Smooth muscle cell (in vitro differentiated cells): ENCODE data around the gene WIPF1. TPM values are rescaled to one million over a fixed set of nuclear protein-coding genes. Genes with fewer than 3 reads are reported as not detected.

Experiments
- DNase-seq: peaks from one replicate; lab custom pipeline; 2025; ENCODE audit not compliant: unreplicated experiment; lab: John Stamatoyannopoulos, UW
- H2AFZ ChIP-seq: fragments of 200-600 bp; sonication (generic); 2 replicates; pipeline ENCODE4 v1.6.0; 2016; ENCODE audit warnings: antibody characterized with exemption, low read depth, mild to moderate bottlenecking
- H3F3A ChIP-seq: fragments of 200-600 bp; sonication (generic); 2 replicates; pipeline ENCODE4 v1.6.0; 2017; ENCODE audit warnings: antibody characterized with exemption, low read depth
- H3K27ac ChIP-seq: fragments of 200-600 bp; sonication (generic); 2 replicates; pipeline ENCODE4 v1.5.1; 2016; ENCODE audit warnings: low read depth, mild to moderate bottlenecking
- H3K27me3 ChIP-seq: fragments of 200-600 bp; sonication (generic); 2 replicates; pipeline ENCODE4 v1.6.1; 2016; ENCODE audit warnings: low read depth, mild to moderate bottlenecking
- H3K36me3 ChIP-seq: fragments of 200-600 bp; sonication (generic); 2 replicates; pipeline ENCODE4 v1.5.1; 2016; ENCODE audit warnings: low read depth
- H3K4me1 ChIP-seq: fragments of 200-600 bp; sonication (generic); 2 replicates; pipeline ENCODE4 v1.5.1; 2016; ENCODE audit warnings: low read depth
- H3K4me2 ChIP-seq: fragments of 200-600 bp; sonication (generic); 2 replicates; pipeline ENCODE4 v1.6.0; 2016; ENCODE audit warnings: mild to moderate bottlenecking
- H3K4me3 ChIP-seq: fragments of 200-600 bp; sonication (generic); 2 replicates; pipeline ENCODE4 v1.5.1; 2016; ENCODE audit warnings: mild to moderate bottlenecking
- H3K79me2 ChIP-seq: fragments of 200-600 bp; sonication (generic); 2 replicates; pipeline ENCODE4 v1.6.0; 2016; ENCODE audit warnings: low read depth, mild to moderate bottlenecking
- H3K9ac ChIP-seq: fragments of 200-600 bp; sonication (generic); 2 replicates; pipeline ENCODE4 v1.6.0; 2016; ENCODE audit warnings: low read depth
- H3K9me3 ChIP-seq: fragments of 200-600 bp; sonication (generic); replicated peaks from 2 replicates; pipeline ENCODE4 v1.5.1; 2016; ENCODE audit warnings: low read depth
- H4K20me1 ChIP-seq: fragments of 200-600 bp; sonication (generic); 2 replicates; pipeline ENCODE4 v1.6.0; 2016; ENCODE audit warnings: low read depth
- WGBS: methylation state at CpG from one replicate; pipeline ENCODE4 v1.1.7; 2016; ENCODE audit warnings: low lambda C conversion rate; 5-methylcytosine and 5-hydroxymethylcytosine counted together
- polyA plus RNA-seq: library from polyadenylated mRNA; unstranded; fragments of >200 nt; fragmentation: Nextera tagmentation; extraction: Ambion mirVana; gene quantifications from 2 replicates; pipeline ENCODE4 v1.2.1, GENCODE V29; 2016
- total RNA-seq: library from RNA; depleted of rRNA; stranded (reverse); fragments of >200 nt; gene quantifications from 2 replicates; pipeline ENCODE4 v1.2.3, GENCODE V29; 2014
- TF ChIP-seq, protein P1 (sequence below): fragments of 200-600 bp; sonication (generic); IDR thresholded peaks from 2 replicates; pipeline ENCODE4 v1.5.1; 2017; ENCODE audit warnings: borderline replicate concordance, mild to moderate bottlenecking, antibody characterized with exemption; ENCODE audit not compliant: insufficient read depth, poor library complexity, severe bottlenecking

Gene WIPF1
- total and polyA plus RNA-seq, 2 experiments from 2014 or later, result 27.3 to 35.5 TPM

- Histone ChIP-seq H3F3A (peaks cover 5% of the 10 kb centered on the region), H3K27me3 (no peaks in the 10 kb centered on the region), H4K20me1 (peaks cover 6% of the 10 kb centered on the region), H3K36me3 (no peaks in the 10 kb centered on the region), H3K27ac (no peak overlapping the region), H3K79me2 (peaks cover 32% of the 10 kb centered on the region), H3K9ac (no peak overlapping the region), H3K4me3 (no peak overlapping the region), H3K4me1 (peaks cover 14% of the 10 kb centered on the region), H2AFZ (no peak overlapping the region), H3K9me3 (no peaks in the 10 kb centered on the region), H3K4me2 (no peak overlapping the region)
- TF ChIP-seq, protein P1, sequence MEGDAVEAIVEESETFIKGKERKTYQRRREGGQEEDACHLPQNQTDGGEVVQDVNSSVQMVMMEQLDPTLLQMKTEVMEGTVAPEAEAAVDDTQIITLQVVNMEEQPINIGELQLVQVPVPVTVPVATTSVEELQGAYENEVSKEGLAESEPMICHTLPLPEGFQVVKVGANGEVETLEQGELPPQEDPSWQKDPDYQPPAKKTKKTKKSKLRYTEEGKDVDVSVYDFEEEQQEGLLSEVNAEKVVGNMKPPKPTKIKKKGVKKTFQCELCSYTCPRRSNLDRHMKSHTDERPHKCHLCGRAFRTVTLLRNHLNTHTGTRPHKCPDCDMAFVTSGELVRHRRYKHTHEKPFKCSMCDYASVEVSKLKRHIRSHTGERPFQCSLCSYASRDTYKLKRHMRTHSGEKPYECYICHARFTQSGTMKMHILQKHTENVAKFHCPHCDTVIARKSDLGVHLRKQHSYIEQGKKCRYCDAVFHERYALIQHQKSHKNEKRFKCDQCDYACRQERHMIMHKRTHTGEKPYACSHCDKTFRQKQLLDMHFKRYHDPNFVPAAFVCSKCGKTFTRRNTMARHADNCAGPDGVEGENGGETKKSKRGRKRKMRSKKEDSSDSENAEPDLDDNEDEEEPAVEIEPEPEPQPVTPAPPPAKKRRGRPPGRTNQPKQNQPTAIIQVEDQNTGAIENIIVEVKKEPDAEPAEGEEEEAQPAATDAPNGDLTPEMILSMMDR, result no peak
- WGBS, result 57% methylated on average over 5 of the region's 5 CpGs
- no peak for DNase-seq
These were observed 5.9 kb downstream of the WIPF1 start for GRCh38 chr2:174591740-174592139.

DNA sequence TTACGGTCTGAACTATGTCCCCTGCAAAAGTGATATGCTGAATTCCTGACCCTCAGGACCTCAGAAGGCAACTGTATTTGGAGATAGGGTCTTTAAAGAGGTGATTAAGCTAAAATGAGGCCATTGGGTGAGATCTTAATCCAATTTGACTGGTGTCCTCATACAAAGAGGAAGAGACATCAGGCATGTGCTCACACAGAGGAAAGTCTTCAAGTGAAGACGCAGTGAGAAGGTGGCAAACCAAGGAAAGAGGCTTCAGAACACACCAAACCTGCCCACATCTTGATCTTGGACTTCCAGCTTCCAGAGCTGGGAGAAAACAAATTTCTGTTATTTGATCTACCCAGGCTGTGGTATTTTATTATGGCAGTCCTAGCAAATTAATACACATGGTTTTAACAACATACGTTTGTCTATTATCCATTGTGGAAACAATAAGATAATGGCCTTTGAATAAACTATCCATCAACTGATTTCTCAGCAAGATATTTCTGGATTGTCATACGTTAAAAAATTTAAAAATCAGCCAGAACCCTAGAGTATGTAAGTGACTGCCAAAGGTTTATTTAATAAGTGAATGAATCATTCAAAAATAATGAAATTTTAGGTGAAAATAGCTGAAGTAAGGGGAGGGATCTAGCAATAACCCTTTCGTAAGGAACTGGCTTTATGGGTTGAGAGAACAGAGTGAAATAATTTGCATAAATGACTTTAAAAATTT, 6.5 kb downstream of the WIPF1 start:
- TF ChIP-seq, protein P1, result no peak
- Histone ChIP-seq H4K20me1 (peaks cover 11% of the 10 kb centered on the region), H3K9ac (no peak overlapping the region), H2AFZ (no peak overlapping the region), H3F3A (peaks cover 5% of the 10 kb centered on the region), H3K36me3 (no peaks in the 10 kb centered on the region), H3K4me3 (no peak overlapping the region), H3K9me3 (no peaks in the 10 kb centered on the region), H3K4me1 (peaks cover 21% of the 10 kb centered on the region), H3K79me2 (peaks cover 28% of the 10 kb centered on the region), H3K27ac (no peak overlapping the region), H3K27me3 (no peaks in the 10 kb centered on the region), H3K4me2 (no peak overlapping the region)
- DNase-seq, result no peak
- WGBS, result 95% methylated on average over 5 of the region's 5 CpGs

DNA sequence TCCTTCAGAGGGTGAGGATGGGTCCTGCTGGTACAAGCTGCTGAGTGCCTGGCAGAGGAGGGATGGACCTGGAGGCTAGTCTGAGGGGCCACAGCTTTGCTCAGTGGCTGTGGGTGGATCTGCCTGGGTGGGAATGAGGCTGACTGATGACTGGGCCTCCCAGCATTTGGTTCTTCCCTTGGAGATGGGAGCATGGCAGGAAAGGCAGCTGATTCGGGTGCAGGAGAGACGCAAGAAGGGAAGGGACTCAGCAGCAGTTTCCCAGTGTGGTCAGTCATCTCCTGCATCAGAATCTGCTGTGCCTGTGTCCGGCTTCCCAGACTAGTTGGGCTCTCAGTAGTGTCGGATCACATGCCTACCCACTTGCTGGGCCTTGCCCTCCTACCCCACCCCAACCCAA, 7.3 kb downstream of the WIPF1 start:
- WGBS, result 70% methylated on average over 4 of the region's 4 CpGs

More for the DNA sequence above, 7.3 kb downstream of the WIPF1 start:
- no peak overlapping the region for H3K9ac ChIP-seq
- H3K79me2 ChIP-seq, result peaks cover 28% of the 10 kb centered on the region
- peaks cover 5% of the 10 kb centered on the region for H3F3A ChIP-seq
- H3K27ac ChIP-seq, result no peak overlapping the region
- H3K4me2 ChIP-seq, result no peak overlapping the region
- H4K20me1 ChIP-seq, result peaks cover 11% of the 10 kb centered on the region
- H3K9me3 ChIP-seq, result no peaks in the 10 kb centered on the region
- no peak for DNase-seq
- no peak overlapping the region for H3K4me3 ChIP-seq
- peaks cover 21% of the 10 kb centered on the region for H3K4me1 ChIP-seq
- no peak overlapping the region for H2AFZ ChIP-seq
- no peaks in the 10 kb centered on the region for H3K27me3 ChIP-seq
- no peaks in the 10 kb centered on the region for H3K36me3 ChIP-seq
- TF ChIP-seq, protein P1, result no peak
